HepG2 (cell line): ENCODE data around the gene EHBP1. TPM values are rescaled to one million over a fixed set of nuclear protein-coding genes. Genes with fewer than 3 reads are reported as not detected.

Source experiments
- ATAC-seq: fragments of 200-7000 bp; cut with Tn5 transposase; 3 replicates; pipeline ENCODE4 v1.9.1; 2020; ENCODE audit warnings: mild to moderate bottlenecking, moderate library complexity
- BruUV-seq: library from RNA; stranded (reverse); fragments of 400-500 nt; replicated peaks from 2 replicates; lab custom pipeline; 2021; lab: Mats Ljungman, UMichigan
- CTCF ChIA-PET: fragments of 300-600 bp; formaldehyde crosslinking; extraction: SDS; loops from one replicate; lab custom pipeline; 2021; ENCODE audit warnings: low total read pairs, inconsistent platforms, low intra/inter-chr PET ratio; lab: Yijun Ruan, JAX
- POLR2A ChIA-PET: fragments of 350-600 bp; sonication (Branson Sonifier 250); formaldehyde crosslinking; loops from one replicate; lab custom pipeline; 2020; ENCODE audit warnings: antibody characterized with exemption, inconsistent platforms; lab: Yijun Ruan, JAX
- DNase-seq: peaks from one replicate; pipeline ENCODE4 v3.0.0-alpha.2; 2015; ENCODE audit warnings: low spot score
- FAIRE-seq: peaks from 3 replicates; lab custom pipeline; 2011; peaks lifted over from hg19 to GRCh38; lab: Jason Lieb, UNC
- H2AFZ ChIP-seq: one replicate; pipeline ENCODE4 v1.6.1; 2011; ENCODE audit warnings: low read length, inconsistent platforms
- H3K27ac ChIP-seq: fragments of 300-600 bp; 3 replicates; pipeline ENCODE4 v1.8.0; 2011; ENCODE audit warnings: mixed run types, mild to moderate bottlenecking, mixed read lengths, low read length, inconsistent platforms; ENCODE audit not compliant: insufficient read depth; ENCODE audit errors: extremely low read length
- H3K27me3 ChIP-seq, 2 experiments: fragments of 200-600 bp in 1 of 2; 2 replicates in 1 of 2; 3 replicates in 1 of 2; pipeline versions ENCODE4 v1.6.0 to v1.8.0; 2011; ENCODE audit warnings: low read length in 2 of 2, mild to moderate bottlenecking in 2 of 2, moderate library complexity in 2 of 2, inconsistent platforms in 1 of 2; ENCODE audit not compliant: insufficient read depth in 2 of 2, control insufficient read depth in 1 of 2
- H3K36me3 ChIP-seq, 2 experiments: fragments of 200-600 bp in 1 of 2; replicated peaks in 1 of 2; 2 replicates in 1 of 2; 3 replicates in 1 of 2; pipeline versions ENCODE4 v1.5.1 to v1.8.0; 2011; ENCODE audit warnings: low read length in 2 of 2, inconsistent platforms in 1 of 2; ENCODE audit not compliant: insufficient read depth in 2 of 2, control insufficient read depth in 1 of 2
- H3K4me1 ChIP-seq: 2 replicates; pipeline ENCODE4 v1.5.1; 2012; ENCODE audit warnings: low read length, inconsistent platforms; ENCODE audit not compliant: insufficient read depth
- H3K4me2 ChIP-seq: 2 replicates; pipeline ENCODE4 v1.6.0; 2011; ENCODE audit warnings: low read depth, low read length, inconsistent platforms
- H3K4me3 ChIP-seq, 3 experiments: fragments of 200-600 bp in 1 of 3; sonication (generic), shearing (Covaris generic) in 1 of 3; replicated peaks in 1 of 3; 2 replicates each; pipeline ENCODE4 v1.5.1; 2011 to 2016; ENCODE audit warnings: low read length in 3 of 3, inconsistent platforms in 2 of 3, low read depth in 2 of 3, mild to moderate bottlenecking in 2 of 3, control low read depth in 1 of 3, mixed read lengths in 1 of 3; ENCODE audit not compliant: insufficient read depth in 1 of 3
- H3K79me2 ChIP-seq: one replicate; pipeline ENCODE4 v1.6.1; 2011; ENCODE audit warnings: low read length, inconsistent platforms; ENCODE audit not compliant: insufficient read depth
- H3K9ac ChIP-seq: 2 replicates; pipeline ENCODE4 v1.6.0; 2011; ENCODE audit warnings: mild to moderate bottlenecking, low read depth, low read length, inconsistent platforms; ENCODE audit not compliant: insufficient read depth
- H3K9me3 ChIP-seq: 2 replicates; pipeline ENCODE4 v1.5.1; 2012; ENCODE audit warnings: mild to moderate bottlenecking, low read length
- H4K20me1 ChIP-seq: 2 replicates; pipeline ENCODE4 v1.6.0; 2011; ENCODE audit warnings: inconsistent platforms, mild to moderate bottlenecking, low read length, moderate library complexity; ENCODE audit not compliant: insufficient read depth
- CEBPB ChIP-seq: IDR thresholded peaks from 2 replicates; pipeline ENCODE4 v1.6.1; 2011; ENCODE audit warnings: low read depth, low read length, improper control_type of control experiment, borderline replicate concordance
- MIXL1 ChIP-seq: IDR thresholded peaks from 2 replicates; pipeline ENCODE4 v1.6.1; 2016
- RBM22 ChIP-seq: fragments of 200-400 bp; formaldehyde crosslinking; optimal IDR thresholded peaks from 2 replicates; pipeline ENCODE3; 2017; ENCODE audit warnings: mild to moderate bottlenecking, low read length, moderate library complexity
- ZNF121 ChIP-seq: sonication (generic); formaldehyde crosslinking; IDR thresholded peaks from 2 replicates; pipeline ENCODE4 v1.5.0; 2020; ENCODE audit warnings: mild to moderate bottlenecking, missing genetic modification reagents
- ZNF512 ChIP-seq: sonication (generic); formaldehyde crosslinking; IDR thresholded peaks from 2 replicates; pipeline ENCODE4 v1.4.0; 2020; ENCODE audit warnings: mild to moderate bottlenecking, missing genetic modification reagents
- ZNF589 ChIP-seq: sonication (generic); formaldehyde crosslinking; conservative IDR thresholded peaks from 2 replicates; pipeline ENCODE4 v1.8.0; 2022; ENCODE audit warnings: mild to moderate bottlenecking, moderate library complexity, missing genetic modification reagents
- ZNF616 ChIP-seq: sonication (generic); formaldehyde crosslinking; IDR thresholded peaks from 2 replicates; pipeline ENCODE4 v1.5.0; 2020; ENCODE audit warnings: low read depth, mild to moderate bottlenecking, missing genetic modification reagents
- WGBS: methylation state at CpG from one replicate; pipeline ENCODE4 v1.1.6; 2017; ENCODE audit warnings: low lambda C conversion rate; 5-methylcytosine and 5-hydroxymethylcytosine counted together
- in situ Hi-C: cut with HindIII; loops from 2 replicates; pipeline ENCODE4 v1.10.0; 2017; ENCODE audit warnings: low pct_unique_long_range_greater_than_20kb; ENCODE audit not compliant: extremely low pct_ligation_motif_present
- intact Hi-C: fragments of 100-400 bp; cut with micrococcal nuclease; formaldehyde crosslinking; loops from one replicate; pipeline ENCODE4 v1.10.0; 2022; ENCODE audit not compliant: unreplicated experiment
- polyA plus RNA-seq, 8 experiments: library from polyadenylated mRNA; depleted of rRNA in 3 of 8; stranded (reverse) in 7 of 8; unstranded in 1 of 8; fragments of >200 nt; fragmentation: Illumina TruSeq in 4 of 8; extraction: Trizol in 4 of 8; gene quantifications; 2 replicates each; pipeline versions ENCODE4 v1.2.1 to v1.2.3, GENCODE V29; 2011 to 2016; ENCODE audit warnings: low read depth in 4 of 8, missing spikeins in 1 of 8, mixed read lengths in 1 of 8; ENCODE audit not compliant: insufficient read depth in 1 of 8
- total RNA-seq, 5 experiments: library from RNA; depleted of rRNA; stranded (reverse); fragments of >200 nt; fragmentation: Illumina TruSeq; extraction: Trizol; gene quantifications; 2 replicates each; pipeline ENCODE4 v1.2.3, GENCODE V29; 2016; ENCODE audit warnings: low read depth in 1 of 5
- TF ChIP-seq, protein P1 (sequence below): sonication (generic); formaldehyde crosslinking; IDR thresholded peaks from 2 replicates; pipeline ENCODE4 v1.4.0; 2020; ENCODE audit warnings: missing genetic modification reagents

The EHBP1 gene
- total and polyA plus RNA-seq, 2 of the 13 experiments (the other 11 are each of a cell fraction or from before 2014, with no cell fraction given), result 93.5 to 146 TPM

DNA sequence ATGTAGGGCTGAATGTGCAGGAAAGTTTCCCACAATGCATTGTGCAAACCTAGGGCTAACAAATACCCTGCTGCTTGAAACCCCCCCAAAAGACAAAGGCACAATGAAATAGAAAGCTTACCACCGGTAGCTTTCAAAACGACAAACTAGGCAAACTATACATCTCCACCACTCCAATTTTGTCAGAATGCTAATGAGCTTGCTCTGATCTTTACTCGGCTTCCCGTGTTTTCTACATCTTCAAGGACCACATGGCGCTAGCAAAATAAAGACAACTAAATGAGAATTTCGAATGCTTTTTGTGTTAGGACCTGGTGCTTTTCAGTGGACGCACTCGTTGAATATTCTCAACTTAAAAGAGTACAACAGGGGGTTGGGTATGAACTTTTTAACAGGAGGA lies 307.9 kb downstream of the EHBP1 start:
- no peaks in the 10 kb centered on the region for H3K9me3 ChIP-seq
- DNase-seq (no peak), ATAC-seq (no peak), FAIRE-seq (no peak)
- H2AFZ ChIP-seq, result no peak overlapping the region
- no peak overlapping the region for H3K9ac ChIP-seq
- no TSS peak for BruUV-seq
- WGBS, result 96% methylated on average over 8 of the region's 8 CpGs
- H3K4me2 ChIP-seq, result no peak overlapping the region
- in situ Hi-C loops (no loop called here), intact Hi-C loops (no loop called here)
- H3K36me3 ChIP-seq, result peaks cover 15 to 65% of the 10 kb centered on the region in 2 experiments
- TF ChIP-seq ZNF616 (CRISPR knock-in tag), result no peak
- TF ChIP-seq RBM22, result peak; percentile 52
- H3K4me3 ChIP-seq, result no peak overlapping the region
- no peaks in the 10 kb centered on the region for H3K79me2 ChIP-seq
- H4K20me1 ChIP-seq, result 0 out of 2 replicates have a peak, but pooled peaks cover 4% of the 10 kb centered on the region
- no peaks in the 10 kb centered on the region for H3K27me3 ChIP-seq
- no peak overlapping the region for H3K27ac ChIP-seq
- POLR2A ChIA-PET, result no interaction called here
- H3K4me1 ChIP-seq, result peaks cover 9% of the 10 kb centered on the region
- CTCF ChIA-PET, result interaction anchor here (0.6 kb wide), 1 partner anchor 747 kb away, joined by 3 read pairs; no protein-coding TSS in a partner anchor

GRCh38 chr2:63015389-63015788 lies 309.9 kb downstream of the EHBP1 start:
- no peaks in the 10 kb centered on the region for H3K27me3 ChIP-seq
- no peak for DNase-seq
- H3K4me3 ChIP-seq, result no peak overlapping the region
- TF ChIP-seq MIXL1 (CRISPR knock-in tag) (no peak), RBM22 (peak; percentile 62), CEBPB (no peak), ZNF121 (CRISPR knock-in tag) (peak; percentile 63; the same call in 1 of the 2 replicates), ZNF589 (CRISPR knock-in tag) (no peak), ZNF512 (CRISPR knock-in tag) (no peak)
- TF ChIP-seq, protein P1, sequence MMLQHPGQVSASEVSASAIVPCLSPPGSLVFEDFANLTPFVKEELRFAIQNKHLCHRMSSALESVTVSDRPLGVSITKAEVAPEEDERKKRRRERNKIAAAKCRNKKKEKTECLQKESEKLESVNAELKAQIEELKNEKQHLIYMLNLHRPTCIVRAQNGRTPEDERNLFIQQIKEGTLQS (CRISPR knock-in tag), result no peak
- TF ChIP-seq, all 625 proteins: peak for 2
- Histone ChIP-seq H2AFZ (no peak overlapping the region), H3K4me2 (no peak overlapping the region), H3K4me1 (no peaks in the 10 kb centered on the region; the same call in 1 of the 2 replicates), H3K27ac (no peak overlapping the region), H3K9me3 (no peaks in the 10 kb centered on the region), H3K9ac (no peak overlapping the region), H3K36me3 (peaks cover 15 to 61% of the 10 kb centered on the region in 2 experiments), H3K79me2 (no peaks in the 10 kb centered on the region), H4K20me1 (no peaks in the 10 kb centered on the region)
- no TSS peak for BruUV-seq
- intact Hi-C loops, result no loop called here
- CTCF ChIA-PET, result no interaction called here
- POLR2A ChIA-PET, result no interaction called here
- WGBS, result 98% methylated on average over 3 of the region's 3 CpGs
- FAIRE-seq, result no peak
- in situ Hi-C loops, result no loop called here
- no peak for ATAC-seq
